Colonic mucosa (tissue), 4 donors: ENCODE measurements around the gene MAGI2. TPM values are rescaled to one million over a fixed set of nuclear protein-coding genes. Genes with fewer than 3 reads are reported as not detected.

Experiments used
- DNase-seq: peaks from one replicate; pipeline ENCODE4 v3.0.0-alpha.2; 2020
- H3K27ac ChIP-seq: fragments of 200-600 bp; one replicate; pipeline ENCODE4 v1.8.0; 2021
- H3K27me3 ChIP-seq: fragments of 200-600 bp; one replicate; pipeline ENCODE4 v1.8.0; 2021
- H3K36me3 ChIP-seq: fragments of 200-600 bp; one replicate; pipeline ENCODE4 v1.8.0; 2021
- H3K4me1 ChIP-seq: fragments of 200-600 bp; one replicate; pipeline ENCODE4 v1.8.0; 2021; ENCODE audit warnings: mild to moderate bottlenecking
- H3K4me3 ChIP-seq: fragments of 200-600 bp; one replicate; pipeline ENCODE4 v1.8.0; 2021
- H3K9ac ChIP-seq, 2 donors: one replicate each; pipeline ENCODE4 v1.7.0; 2013; ENCODE audit warnings: control low read depth in 2 of 2, low read depth in 2 of 2, low read length in 2 of 2
- H3K9me3 ChIP-seq: fragments of 200-600 bp; one replicate; pipeline ENCODE4 v1.8.0; 2021
- intact Hi-C: fragments of 100-400 bp; cut with DNase I; formaldehyde crosslinking; loops from one replicate; pipeline ENCODE4 v1.14.1; 2022
- total RNA-seq, 2 donors: library from RNA; stranded (reverse); fragmentation: NEBNext Ultra II Directional in 1 of 2; extraction: Animal tissue kit (Norgen Biotek cat#: 25700) in 1 of 2; gene quantifications; one replicate each; pipeline ENCODE4 v1.2.1, GENCODE V29; 2021
- TF ChIP-seq, protein P1 (sequence below): fragments of 200-600 bp; IDR thresholded peaks from one replicate; pipeline ENCODE4 v1.8.0; 2022; ENCODE audit warnings: antibody characterized with exemption, mild to moderate bottlenecking
- donor health status: healthy.
- donor health status: DM: no; HTN: no; CAD: no.
- donor health status: DM: no; HTN: no; CAD: no.

The MAGI2 gene
- total RNA-seq, 2 donors from 2014 or later = 1.1 to 2.4 TPM

DNA sequence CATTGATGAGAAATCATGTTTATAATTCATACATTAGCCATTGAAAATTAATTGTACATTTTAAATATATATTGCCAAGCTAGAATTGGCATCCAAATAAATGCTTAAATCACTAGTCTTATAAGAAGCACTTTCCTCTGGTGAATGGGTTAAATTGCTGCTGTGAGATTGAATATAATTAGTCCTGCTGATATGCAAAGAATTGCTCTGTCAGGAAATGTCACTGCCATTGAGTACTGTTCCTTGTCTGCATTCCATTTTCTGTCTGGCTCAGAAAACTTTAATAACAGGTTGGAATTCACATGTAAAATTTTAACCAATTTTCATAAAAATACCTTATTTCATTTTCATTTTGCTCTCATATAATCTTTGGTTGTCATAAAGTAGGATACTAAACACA, 589.1 kb downstream of the MAGI2 start:
- TF ChIP-seq, protein P1, sequence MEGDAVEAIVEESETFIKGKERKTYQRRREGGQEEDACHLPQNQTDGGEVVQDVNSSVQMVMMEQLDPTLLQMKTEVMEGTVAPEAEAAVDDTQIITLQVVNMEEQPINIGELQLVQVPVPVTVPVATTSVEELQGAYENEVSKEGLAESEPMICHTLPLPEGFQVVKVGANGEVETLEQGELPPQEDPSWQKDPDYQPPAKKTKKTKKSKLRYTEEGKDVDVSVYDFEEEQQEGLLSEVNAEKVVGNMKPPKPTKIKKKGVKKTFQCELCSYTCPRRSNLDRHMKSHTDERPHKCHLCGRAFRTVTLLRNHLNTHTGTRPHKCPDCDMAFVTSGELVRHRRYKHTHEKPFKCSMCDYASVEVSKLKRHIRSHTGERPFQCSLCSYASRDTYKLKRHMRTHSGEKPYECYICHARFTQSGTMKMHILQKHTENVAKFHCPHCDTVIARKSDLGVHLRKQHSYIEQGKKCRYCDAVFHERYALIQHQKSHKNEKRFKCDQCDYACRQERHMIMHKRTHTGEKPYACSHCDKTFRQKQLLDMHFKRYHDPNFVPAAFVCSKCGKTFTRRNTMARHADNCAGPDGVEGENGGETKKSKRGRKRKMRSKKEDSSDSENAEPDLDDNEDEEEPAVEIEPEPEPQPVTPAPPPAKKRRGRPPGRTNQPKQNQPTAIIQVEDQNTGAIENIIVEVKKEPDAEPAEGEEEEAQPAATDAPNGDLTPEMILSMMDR = no peak
- Histone ChIP-seq H3K4me1 (no peaks in the 10 kb centered on the region), H3K27me3 (no peaks in the 10 kb centered on the region), H3K27ac (no peak overlapping the region), H3K36me3 (no peaks in the 10 kb centered on the region), H3K9ac (no peak overlapping the region), H3K9me3 (no peaks in the 10 kb centered on the region), H3K4me3 (no peak overlapping the region)
- no peak for DNase-seq
- intact Hi-C loops = no loop called here

DNA sequence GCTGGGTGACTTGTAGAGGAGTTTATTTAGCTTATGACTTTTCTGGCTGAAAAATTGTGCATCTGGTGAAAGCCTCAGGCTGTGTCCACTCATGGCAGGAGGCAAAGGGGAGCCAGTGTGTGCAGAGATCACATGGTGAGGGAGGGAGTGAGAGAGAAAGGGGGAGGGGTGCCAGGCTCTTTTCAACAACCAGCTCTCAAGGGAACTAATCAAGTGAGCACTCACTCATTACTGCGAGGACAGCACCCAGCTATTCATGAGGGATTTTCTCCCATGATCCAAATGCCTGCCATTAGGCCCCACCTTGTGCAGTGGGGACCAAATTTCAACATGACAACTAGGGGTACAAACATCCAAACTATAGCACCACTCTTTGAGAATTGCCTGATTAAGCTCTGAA, 590.2 kb downstream of the MAGI2 start:
- H3K27ac ChIP-seq = no peak overlapping the region
- no peaks in the 10 kb centered on the region for H3K4me1 ChIP-seq
- TF ChIP-seq, protein P1 = no peak
- intact Hi-C loops = no loop called here
- no peak for DNase-seq
- H3K4me3 ChIP-seq = no peak overlapping the region
- no peaks in the 10 kb centered on the region for H3K9me3 ChIP-seq
- H3K27me3 ChIP-seq = no peaks in the 10 kb centered on the region
- no peaks in the 10 kb centered on the region for H3K36me3 ChIP-seq
- no peak overlapping the region for H3K9ac ChIP-seq

DNA sequence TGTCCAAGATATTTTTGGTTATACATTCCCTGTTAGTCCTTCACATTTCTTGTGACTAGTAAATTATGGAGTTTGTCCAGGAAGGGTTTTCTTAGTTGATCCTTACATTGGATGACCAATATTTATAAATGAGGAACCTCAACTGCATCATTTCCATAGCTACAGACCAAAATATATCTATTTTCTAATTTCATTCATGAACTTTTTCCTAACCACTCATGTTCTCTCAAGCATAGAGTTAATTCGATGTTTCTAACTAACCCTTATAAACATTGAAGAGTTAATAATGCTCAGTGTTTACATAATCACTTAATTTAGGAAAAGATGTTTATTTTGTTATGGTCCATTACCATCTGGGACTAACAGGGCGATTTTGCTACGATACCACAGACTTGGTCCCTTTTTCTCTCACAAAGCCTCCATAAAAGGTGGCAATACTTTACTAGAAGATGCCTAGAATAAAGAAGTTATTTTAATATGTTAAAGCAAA, 591.0 kb downstream of the MAGI2 start:
- DNase-seq = no peak
- no peaks in the 10 kb centered on the region for H3K36me3 ChIP-seq
- intact Hi-C loops = no loop called here
- no peaks in the 10 kb centered on the region for H3K4me1 ChIP-seq
- no peak overlapping the region for H3K27ac ChIP-seq
- H3K9ac ChIP-seq = no peak overlapping the region
- H3K27me3 ChIP-seq = no peaks in the 10 kb centered on the region
- H3K9me3 ChIP-seq = no peaks in the 10 kb centered on the region
- TF ChIP-seq, protein P1 = no peak
- H3K4me3 ChIP-seq = no peak overlapping the region

DNA sequence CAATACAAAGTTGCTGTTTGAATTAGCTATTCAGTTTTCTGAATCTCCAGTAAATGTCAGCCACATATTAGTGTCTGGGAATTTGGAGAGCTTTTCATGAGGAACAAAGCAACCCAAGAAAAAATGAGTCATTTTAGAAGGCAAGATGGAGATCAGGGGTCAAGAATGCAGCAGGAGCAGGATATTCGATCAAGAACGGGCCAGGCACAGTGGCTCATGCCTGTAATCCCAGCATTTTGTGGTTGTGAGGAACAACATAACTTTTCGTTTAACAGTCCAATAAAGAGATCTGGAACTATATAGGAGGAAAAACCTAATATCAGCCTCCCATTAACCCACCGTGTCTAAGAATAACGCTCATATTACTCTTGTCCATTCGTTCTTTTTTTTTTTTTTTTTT, 600.5 kb downstream of the MAGI2 start:
- H3K4me1 ChIP-seq = no peaks in the 10 kb centered on the region
- H3K9me3 ChIP-seq = no peaks in the 10 kb centered on the region
- H3K27ac ChIP-seq = no peak overlapping the region
- H3K36me3 ChIP-seq = no peaks in the 10 kb centered on the region
- H3K4me3 ChIP-seq = no peak overlapping the region
- intact Hi-C loops = no loop called here
- no peak overlapping the region for H3K9ac ChIP-seq
- TF ChIP-seq, protein P1 = no peak
- DNase-seq = no peak
- no peaks in the 10 kb centered on the region for H3K27me3 ChIP-seq

DNA sequence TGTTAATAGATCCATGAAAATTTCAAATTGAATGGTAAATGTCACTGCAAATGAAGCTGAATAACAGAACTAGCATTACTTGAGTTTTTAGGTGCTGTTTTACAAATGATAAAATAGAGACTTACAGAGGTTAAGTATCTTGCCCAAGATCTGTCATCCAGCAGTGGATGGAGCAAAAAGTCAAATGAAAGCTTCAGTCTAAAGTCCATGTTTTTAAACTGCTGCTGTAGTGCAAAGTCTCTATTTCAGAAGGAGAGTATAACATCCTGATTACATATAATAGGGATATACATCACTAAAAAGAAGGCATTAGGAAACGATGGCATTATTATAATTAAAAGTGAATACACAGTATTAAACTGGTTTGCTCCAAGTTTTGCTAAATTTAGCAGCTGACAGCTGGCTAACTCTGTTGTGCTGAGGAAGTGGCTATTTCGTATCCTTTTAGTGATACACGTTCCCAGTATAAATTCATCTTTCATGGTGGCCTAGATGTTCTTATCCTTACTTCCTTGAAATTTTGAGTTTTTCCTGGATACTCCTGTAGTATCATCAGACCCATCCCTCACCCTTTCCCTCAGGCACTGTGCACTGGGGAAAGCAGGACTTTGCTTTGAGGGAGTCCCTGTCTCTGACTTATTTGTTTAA, 603.2 kb downstream of the MAGI2 start:
- Histone ChIP-seq H3K36me3 (no peaks in the 10 kb centered on the region), H3K27ac (no peak overlapping the region), H3K4me3 (no peak overlapping the region), H3K4me1 (no peaks in the 10 kb centered on the region), H3K9ac (no peak overlapping the region), H3K27me3 (no peaks in the 10 kb centered on the region), H3K9me3 (no peaks in the 10 kb centered on the region)
- TF ChIP-seq, protein P1 = no peak
- no peak for DNase-seq
- intact Hi-C loops = no loop called here
